RWPE2 (cell line): ENCODE results near the gene HPD.

ENCODE experiments used
- ATAC-seq: fragments of 200-7000 bp; cut with Tn5 transposase; 3 replicates; pipeline ENCODE4 v1.9.1; 2021; ENCODE audit warnings: low read depth
- DNase-seq: peaks from one replicate; pipeline ENCODE4 v3.0.0-alpha.2; 2020; ENCODE audit warnings: low spot score
- H3K27ac ChIP-seq: fragments of 450-650 bp; 2 replicates; pipeline ENCODE4 v1.5.1; 2017; ENCODE audit warnings: mild to moderate bottlenecking; ENCODE audit not compliant: poor library complexity, severe bottlenecking
- H3K27me3 ChIP-seq: fragments of 250-450 bp; sonication (Bioruptor Pico); 2 replicates; pipeline ENCODE4 v1.5.1; 2021; ENCODE audit warnings: mild to moderate bottlenecking, moderate library complexity; ENCODE audit not compliant: insufficient read depth, poor library complexity, severe bottlenecking
- H3K36me3 ChIP-seq: fragments of 250-450 bp; sonication (Bioruptor Pico); 2 replicates; pipeline ENCODE4 v1.5.1; 2020; ENCODE audit warnings: low read depth, mild to moderate bottlenecking, moderate library complexity
- H3K4me1 ChIP-seq: fragments of 250-450 bp; sonication (Bioruptor Pico); 2 replicates; pipeline ENCODE4 v1.5.1; 2021; ENCODE audit warnings: mild to moderate bottlenecking, moderate library complexity; ENCODE audit not compliant: insufficient read depth, poor library complexity, severe bottlenecking
- H3K4me3 ChIP-seq: fragments of 250-450 bp; sonication (Bioruptor Pico); 2 replicates; pipeline ENCODE4 v1.5.1; 2021; ENCODE audit warnings: mild to moderate bottlenecking, moderate library complexity; ENCODE audit not compliant: severe bottlenecking
- H3K9me3 ChIP-seq: fragments of 250-450 bp; sonication (Bioruptor Pico); 2 replicates; pipeline ENCODE4 v1.5.1; 2021; ENCODE audit warnings: mild to moderate bottlenecking, moderate library complexity; ENCODE audit not compliant: severe bottlenecking
- TF ChIP-seq, protein P1 (sequence below): fragments of 450-650 bp; IDR thresholded peaks from one replicate; pipeline ENCODE4 v1.5.1; 2017; ENCODE audit warnings: mild to moderate bottlenecking, moderate library complexity; ENCODE audit not compliant: poor library complexity, severe bottlenecking

The HPD gene

DNA sequence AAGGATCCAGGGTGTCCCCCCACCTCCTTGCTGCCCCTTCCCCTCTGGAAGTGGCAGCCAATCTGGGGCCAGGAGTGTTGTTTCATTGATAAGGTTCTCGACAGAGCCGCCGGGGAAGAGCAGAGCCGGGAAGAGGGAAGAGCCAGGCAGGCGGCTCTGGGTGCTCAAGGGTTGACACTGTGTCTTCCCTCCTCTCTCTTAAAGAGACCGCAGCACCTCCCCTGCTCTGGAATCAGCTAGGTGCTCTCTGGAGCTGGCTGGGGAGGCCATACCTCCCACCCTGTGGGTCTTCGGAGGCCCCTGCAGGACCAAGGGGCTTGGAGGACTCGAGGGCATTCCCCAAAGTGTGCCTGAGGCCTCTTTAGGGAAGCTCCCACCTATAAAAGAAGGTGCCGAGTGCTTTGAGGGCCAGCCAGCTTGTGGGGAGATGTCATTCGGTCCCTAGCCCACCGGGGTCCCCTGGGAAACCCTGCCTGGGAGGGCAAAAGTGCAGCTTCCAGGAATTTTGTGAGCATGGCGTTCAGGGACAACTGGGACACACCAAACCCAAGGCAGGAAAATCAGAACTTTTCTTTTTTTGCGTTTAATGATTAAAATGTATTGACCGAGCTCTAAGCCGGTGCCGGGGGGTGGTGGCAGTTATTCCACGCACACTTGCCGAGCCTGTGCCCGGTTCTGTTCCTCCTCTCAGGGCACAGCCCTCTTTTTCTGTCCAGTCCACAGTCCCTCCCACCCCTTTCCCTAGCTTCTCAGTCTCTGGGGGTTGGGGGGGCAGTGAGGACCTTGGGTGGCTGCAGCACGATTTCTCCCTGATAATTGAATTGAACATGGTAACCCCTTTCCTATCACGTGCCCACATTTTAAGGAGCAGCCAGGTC, 51.9 kb downstream of the HPD start:
- no peaks in the 10 kb centered on the region for H3K9me3 ChIP-seq
- H3K27me3 ChIP-seq = no peaks in the 10 kb centered on the region
- peaks cover 44% of the 10 kb centered on the region for H3K36me3 ChIP-seq
- TF ChIP-seq, protein P1, sequence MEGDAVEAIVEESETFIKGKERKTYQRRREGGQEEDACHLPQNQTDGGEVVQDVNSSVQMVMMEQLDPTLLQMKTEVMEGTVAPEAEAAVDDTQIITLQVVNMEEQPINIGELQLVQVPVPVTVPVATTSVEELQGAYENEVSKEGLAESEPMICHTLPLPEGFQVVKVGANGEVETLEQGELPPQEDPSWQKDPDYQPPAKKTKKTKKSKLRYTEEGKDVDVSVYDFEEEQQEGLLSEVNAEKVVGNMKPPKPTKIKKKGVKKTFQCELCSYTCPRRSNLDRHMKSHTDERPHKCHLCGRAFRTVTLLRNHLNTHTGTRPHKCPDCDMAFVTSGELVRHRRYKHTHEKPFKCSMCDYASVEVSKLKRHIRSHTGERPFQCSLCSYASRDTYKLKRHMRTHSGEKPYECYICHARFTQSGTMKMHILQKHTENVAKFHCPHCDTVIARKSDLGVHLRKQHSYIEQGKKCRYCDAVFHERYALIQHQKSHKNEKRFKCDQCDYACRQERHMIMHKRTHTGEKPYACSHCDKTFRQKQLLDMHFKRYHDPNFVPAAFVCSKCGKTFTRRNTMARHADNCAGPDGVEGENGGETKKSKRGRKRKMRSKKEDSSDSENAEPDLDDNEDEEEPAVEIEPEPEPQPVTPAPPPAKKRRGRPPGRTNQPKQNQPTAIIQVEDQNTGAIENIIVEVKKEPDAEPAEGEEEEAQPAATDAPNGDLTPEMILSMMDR = no peak
- H3K4me3 ChIP-seq = peak overlapping the region; percentile 94
- DNase-seq = no peak
- H3K27ac ChIP-seq = peak overlapping the region; percentile 100
- peaks cover 3% of the 10 kb centered on the region for H3K4me1 ChIP-seq
- ATAC-seq = no peak

DNA sequence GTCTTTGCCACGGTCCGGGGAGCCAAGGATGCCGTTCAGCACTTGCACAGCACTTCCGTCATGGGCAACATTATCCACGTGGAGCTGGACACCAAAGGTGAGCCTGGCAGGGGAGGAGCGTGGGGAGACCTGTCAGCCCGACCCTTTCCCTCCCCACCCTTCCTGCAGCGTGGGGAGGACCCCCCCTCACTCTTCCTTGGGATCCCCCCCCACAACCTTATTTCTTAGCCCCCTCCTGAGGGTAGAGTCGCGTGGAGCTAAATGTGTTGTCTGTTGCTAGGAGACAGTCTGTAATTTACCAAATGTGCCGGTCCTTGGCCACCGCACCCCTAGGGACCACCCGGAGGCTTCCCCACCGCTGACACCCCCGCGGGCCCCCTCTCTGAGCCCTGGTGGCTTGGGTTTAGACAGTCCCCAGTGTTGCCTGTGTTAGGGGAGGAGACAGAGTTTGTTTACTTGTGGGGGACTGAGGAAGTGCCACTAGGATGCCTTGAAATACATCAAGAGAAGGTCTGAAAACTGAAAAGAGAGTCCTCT, 52.6 kb downstream of the HPD start:
- H3K36me3 ChIP-seq = peaks cover 50% of the 10 kb centered on the region
- TF ChIP-seq, protein P1 = no peak
- peak overlapping the region; percentile 100 for H3K27ac ChIP-seq
- no peaks in the 10 kb centered on the region for H3K27me3 ChIP-seq
- peak overlapping the region; percentile 94 for H3K4me3 ChIP-seq
- peaks cover 10% of the 10 kb centered on the region for H3K4me1 ChIP-seq
- no peaks in the 10 kb centered on the region for H3K9me3 ChIP-seq
- DNase-seq (peak; percentile 65), ATAC-seq (no peak)

DNA sequence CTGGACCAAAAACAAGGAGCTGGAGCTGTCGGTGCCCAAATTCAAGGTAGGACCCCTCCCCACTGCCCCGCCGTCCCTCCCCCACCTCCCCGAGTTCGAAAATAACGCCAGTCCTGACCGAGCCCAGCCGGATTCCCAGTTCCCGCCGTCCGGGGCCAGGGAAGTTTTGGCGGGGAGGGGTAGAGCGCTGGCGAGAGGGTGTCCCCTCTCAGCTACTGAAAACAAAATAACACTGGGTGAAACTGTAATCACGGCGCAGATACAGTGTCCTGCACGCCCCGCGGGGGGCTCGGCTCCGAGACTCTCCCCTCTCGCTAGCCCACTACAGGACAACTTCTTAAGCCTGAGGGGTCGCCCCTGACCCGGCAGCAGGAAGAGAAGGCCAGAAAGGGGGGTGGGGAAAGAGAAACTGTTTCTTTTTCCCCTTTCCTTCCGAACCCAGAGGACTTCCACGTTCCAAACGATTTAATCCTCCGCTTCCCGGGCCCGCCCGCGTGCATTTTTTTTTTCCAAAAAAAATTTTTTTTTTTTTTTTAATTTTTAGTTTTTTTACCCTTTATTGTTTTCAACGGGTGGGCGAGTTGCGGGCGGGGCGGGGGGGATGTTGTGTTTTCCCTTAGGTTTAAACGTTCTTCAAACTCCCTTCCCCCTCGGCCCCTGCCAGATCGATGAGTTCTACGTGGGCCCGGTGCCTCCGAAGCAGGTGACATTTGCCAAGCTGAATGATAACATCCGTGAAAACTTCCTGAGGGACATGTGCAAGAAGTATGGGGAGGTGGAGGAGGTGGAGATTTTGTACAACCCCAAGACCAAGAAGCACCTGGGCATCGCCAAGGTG, 53.3 kb downstream of the HPD start:
- Histone ChIP-seq H3K4me3 (peak overlapping the region; percentile 94), H3K27ac (peak overlapping the region; percentile 100), H3K9me3 (no peaks in the 10 kb centered on the region), H3K36me3 (peaks cover 43% of the 10 kb centered on the region), H3K27me3 (no peaks in the 10 kb centered on the region), H3K4me1 (peaks cover 10% of the 10 kb centered on the region)
- TF ChIP-seq, protein P1 = no peak
- DNase-seq (no peak), ATAC-seq (no peak)

DNA sequence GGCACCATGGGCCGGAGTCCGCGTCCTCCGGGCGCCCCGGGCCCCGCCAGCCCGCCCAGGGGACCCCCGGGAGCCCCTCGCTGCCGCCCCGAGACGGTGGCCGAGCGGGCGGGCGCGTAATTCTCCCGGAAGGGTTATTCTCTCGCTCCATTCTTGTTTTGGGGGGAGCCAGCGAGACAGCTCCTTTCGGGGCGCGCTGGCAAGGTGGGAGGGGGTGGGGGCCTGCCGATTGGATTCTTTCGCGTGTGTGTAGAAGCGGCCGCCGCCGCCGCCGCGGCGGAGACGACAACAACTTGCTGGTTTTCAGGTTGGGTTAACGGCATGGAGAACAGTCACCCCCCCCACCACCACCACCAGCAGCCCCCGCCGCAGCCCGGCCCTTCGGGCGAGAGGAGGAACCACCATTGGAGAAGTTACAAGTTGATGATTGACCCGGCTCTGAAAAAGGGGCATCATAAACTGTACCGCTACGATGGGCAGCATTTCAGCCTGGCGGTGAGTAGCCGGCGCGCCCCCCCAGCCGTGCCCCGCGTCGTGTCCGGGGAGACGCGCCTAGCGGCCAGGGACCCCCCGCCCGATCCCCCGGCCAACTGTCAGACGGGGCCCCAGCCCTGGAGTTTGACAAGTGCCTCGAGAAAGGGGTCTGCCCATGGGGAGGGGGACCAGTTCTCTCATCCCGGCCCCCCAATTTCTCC, 54.1 kb downstream of the HPD start:
- DNase-seq (peak; percentile 60), ATAC-seq (no peak)

More for the DNA sequence above, 54.1 kb downstream of the HPD start:
- TF ChIP-seq, protein P1 = no peak
- Histone ChIP-seq H3K36me3 (peaks cover 38% of the 10 kb centered on the region), H3K4me3 (peak overlapping the region; percentile 94), H3K27me3 (no peaks in the 10 kb centered on the region), H3K27ac (peak overlapping the region; percentile 100), H3K9me3 (no peaks in the 10 kb centered on the region), H3K4me1 (peaks cover 10% of the 10 kb centered on the region)
